Caco-2 (cell line): Measurements from ENCODE around the gene VANGL1. TPM values are rescaled to one million over a fixed set of nuclear protein-coding genes. Genes with fewer than 3 reads are reported as not detected.

Source experiments
- BruUV-seq: library from RNA; stranded (reverse); fragments of 400-500 nt; replicated peaks from 2 replicates; lab custom pipeline; 2021; lab: Mats Ljungman, UMichigan
- CTCF ChIA-PET: fragments of 300-600 bp; sonication (Branson Sonifier 250); formaldehyde crosslinking; loops from one replicate; lab custom pipeline; 2022; ENCODE audit warnings: antibody characterized with exemption; lab: Charles Lee
- POLR2A ChIA-PET: fragments of 300-600 bp; sonication (Branson Sonifier 250); formaldehyde crosslinking; loops from one replicate; lab custom pipeline; 2022; ENCODE audit warnings: antibody characterized with exemption; lab: Charles Lee
- DNase-seq, 2 experiments: peaks; one replicate each; pipeline versions ENCODE4 v3.0.0 to v3.0.0-alpha.2; 2020 to 2022
- H3K27me3 ChIP-seq: replicated peaks from 2 replicates; pipeline ENCODE4 v1.6.0; 2011; ENCODE audit warnings: low read length; ENCODE audit not compliant: control insufficient read depth, insufficient read depth
- H3K36me3 ChIP-seq: 2 replicates; pipeline ENCODE4 v1.5.1; 2011; ENCODE audit warnings: low read length; ENCODE audit not compliant: control insufficient read depth, insufficient read depth
- H3K4me1 ChIP-seq: fragments of 250-450 bp; sonication (Bioruptor Pico); 2 replicates; pipeline ENCODE4 v1.5.1; 2020; ENCODE audit warnings: mild to moderate bottlenecking
- H3K4me3 ChIP-seq: 2 replicates; pipeline ENCODE4 v1.5.1; 2011; ENCODE audit warnings: low read depth, mild to moderate bottlenecking, control low read depth, low read length
- H3K9me3 ChIP-seq: fragments of 250-450 bp; sonication (Bioruptor Pico); 2 replicates; pipeline ENCODE4 v1.5.1; 2020; ENCODE audit warnings: mild to moderate bottlenecking, moderate library complexity
- H3K27ac Mint-ChIP-seq: one replicate; pipeline ENCODE4 v1.8.0; 2022; ENCODE audit warnings: mixed read lengths; ENCODE audit not compliant: unreplicated experiment
- H3K27me3 Mint-ChIP-seq: one replicate; pipeline ENCODE4 v1.8.0; 2022; ENCODE audit warnings: mixed read lengths; ENCODE audit not compliant: insufficient read depth, unreplicated experiment
- H3K36me3 Mint-ChIP-seq: one replicate; pipeline ENCODE4 v1.8.0; 2022; ENCODE audit warnings: mild to moderate bottlenecking, mixed read lengths; ENCODE audit not compliant: insufficient read depth, unreplicated experiment
- H3K4me1 Mint-ChIP-seq: one replicate; pipeline ENCODE4 v1.8.0; 2022; ENCODE audit warnings: low read depth, mixed read lengths; ENCODE audit not compliant: unreplicated experiment
- H3K4me3 Mint-ChIP-seq: one replicate; pipeline ENCODE4 v1.8.0; 2022; ENCODE audit warnings: mild to moderate bottlenecking, moderate library complexity, mixed read lengths; ENCODE audit not compliant: unreplicated experiment
- H3K9me3 Mint-ChIP-seq: one replicate; pipeline ENCODE4 v1.8.0; 2022; ENCODE audit warnings: mixed read lengths; ENCODE audit not compliant: unreplicated experiment
- intact Hi-C: fragments of 100-400 bp; cut with micrococcal nuclease; formaldehyde crosslinking; loops from one replicate; pipeline ENCODE4 v1.10.0; 2022; ENCODE audit not compliant: unreplicated experiment
- total RNA-seq: library from RNA; stranded (reverse); gene quantifications from 2 replicates; pipeline ENCODE4 v1.2.3, GENCODE V29; 2022
- TF ChIP-seq, protein P1 (sequence below), 2 experiments: fragments of 200-600 bp in 1 of 2; IDR thresholded peaks; 1 replicate in 1 of 2; 2 replicates in 1 of 2; pipeline versions ENCODE4 v1.5.1 to v1.8.0; 2011 to 2022; ENCODE audit warnings: antibody characterized with exemption in 1 of 2, control low read depth in 1 of 2, inconsistent platforms in 1 of 2, low read depth in 1 of 2, low read length in 1 of 2, mild to moderate bottlenecking in 1 of 2, moderate library complexity in 1 of 2; ENCODE audit not compliant: insufficient read depth in 1 of 2, severe bottlenecking in 1 of 2, unreplicated experiment in 1 of 2

Gene VANGL1
- total RNA-seq, 1 experiment from 2014 or later: 13.6 TPM

DNA sequence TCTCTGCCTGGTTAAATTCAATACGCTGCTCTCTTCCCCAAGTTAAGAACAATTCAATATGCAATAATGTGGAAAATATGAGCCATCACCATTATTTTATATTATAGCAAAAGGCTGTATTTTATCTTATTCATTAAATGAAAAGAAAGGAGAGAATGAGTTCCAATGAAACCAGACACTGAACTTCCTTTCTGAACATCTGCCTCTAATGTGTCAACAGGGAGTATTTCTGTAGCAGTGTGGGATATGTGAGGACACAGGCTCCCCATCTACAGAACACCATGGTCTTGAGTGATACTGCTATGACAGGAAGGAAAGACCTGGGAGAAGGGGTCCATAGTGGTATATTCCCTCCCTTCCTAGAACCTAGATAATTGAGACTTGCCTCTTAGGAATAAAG, 80.5 kb downstream of the VANGL1 start:
- H3K27me3 Mint-ChIP-seq: no peaks in the 10 kb centered on the region
- TF ChIP-seq, protein P1, sequence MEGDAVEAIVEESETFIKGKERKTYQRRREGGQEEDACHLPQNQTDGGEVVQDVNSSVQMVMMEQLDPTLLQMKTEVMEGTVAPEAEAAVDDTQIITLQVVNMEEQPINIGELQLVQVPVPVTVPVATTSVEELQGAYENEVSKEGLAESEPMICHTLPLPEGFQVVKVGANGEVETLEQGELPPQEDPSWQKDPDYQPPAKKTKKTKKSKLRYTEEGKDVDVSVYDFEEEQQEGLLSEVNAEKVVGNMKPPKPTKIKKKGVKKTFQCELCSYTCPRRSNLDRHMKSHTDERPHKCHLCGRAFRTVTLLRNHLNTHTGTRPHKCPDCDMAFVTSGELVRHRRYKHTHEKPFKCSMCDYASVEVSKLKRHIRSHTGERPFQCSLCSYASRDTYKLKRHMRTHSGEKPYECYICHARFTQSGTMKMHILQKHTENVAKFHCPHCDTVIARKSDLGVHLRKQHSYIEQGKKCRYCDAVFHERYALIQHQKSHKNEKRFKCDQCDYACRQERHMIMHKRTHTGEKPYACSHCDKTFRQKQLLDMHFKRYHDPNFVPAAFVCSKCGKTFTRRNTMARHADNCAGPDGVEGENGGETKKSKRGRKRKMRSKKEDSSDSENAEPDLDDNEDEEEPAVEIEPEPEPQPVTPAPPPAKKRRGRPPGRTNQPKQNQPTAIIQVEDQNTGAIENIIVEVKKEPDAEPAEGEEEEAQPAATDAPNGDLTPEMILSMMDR (IDR thresholded peaks at IDR 0.05; ENCODE audit: insufficient read depth in 1 of 2, low read depth in 1 of 2, low read length in 1 of 2, severe bottlenecking in 1 of 2, unreplicated experiment in 1 of 2): no peak
- Histone ChIP-seq H3K36me3 (no peaks in the 10 kb centered on the region), H3K9me3 (peaks cover 5% of the 10 kb centered on the region), H3K4me3 (no peak overlapping the region), H3K4me1 (peaks cover 3% of the 10 kb centered on the region; the same call in 1 of the 2 replicates), H3K27me3 (no peaks in the 10 kb centered on the region)
- no peak for DNase-seq
- no peak overlapping the region for H3K4me3 Mint-ChIP-seq
- intact Hi-C loops: no loop called here
- no TSS peak for BruUV-seq
- peaks cover 10% of the 10 kb centered on the region for H3K9me3 Mint-ChIP-seq
- H3K36me3 Mint-ChIP-seq: no peaks in the 10 kb centered on the region
- POLR2A ChIA-PET: no interaction called here
- H3K4me1 Mint-ChIP-seq: peaks cover 14% of the 10 kb centered on the region
- H3K27ac Mint-ChIP-seq: no peak overlapping the region
- CTCF ChIA-PET: no interaction called here

DNA sequence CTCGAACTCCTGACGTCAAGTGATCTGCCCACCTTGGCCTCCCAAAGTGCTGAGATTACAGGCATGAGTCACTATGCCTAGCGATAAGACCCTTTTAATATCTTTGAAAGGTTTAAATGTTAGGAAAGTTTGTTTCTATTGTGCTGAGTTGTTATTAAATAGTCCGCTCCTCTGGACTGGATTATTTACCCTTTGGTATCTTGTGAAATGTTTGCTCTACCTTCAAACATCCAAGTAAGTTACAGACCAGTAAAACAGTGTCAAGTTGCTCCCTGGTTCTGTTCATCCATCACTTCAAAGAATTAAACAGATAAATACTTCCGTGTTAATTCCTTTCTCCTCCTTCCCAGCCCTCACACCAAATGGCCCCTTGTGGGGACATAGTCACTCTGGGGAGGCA, 82.0 kb downstream of the VANGL1 start:
- CTCF ChIA-PET: interaction anchor here (0.6 kb wide), 1 partner anchor 17 kb away, joined by 5 read pairs; no protein-coding TSS in a partner anchor
- no peak for DNase-seq
- Mint-ChIP-seq H3K4me1 (peaks cover 9% of the 10 kb centered on the region), H3K9me3 (no peaks in the 10 kb centered on the region), H3K27ac (no peak overlapping the region), H3K27me3 (no peaks in the 10 kb centered on the region), H3K4me3 (no peak overlapping the region), H3K36me3 (no peaks in the 10 kb centered on the region)
- no peaks in the 10 kb centered on the region for H3K9me3 ChIP-seq
- peaks cover 7% of the 10 kb centered on the region; the same call in 1 of the 2 replicates for H3K4me1 ChIP-seq
- no peaks in the 10 kb centered on the region for H3K36me3 ChIP-seq
- no peaks in the 10 kb centered on the region for H3K27me3 ChIP-seq
- intact Hi-C loops: no loop called here
- no peak overlapping the region for H3K4me3 ChIP-seq
- TF ChIP-seq, protein P1 (IDR thresholded peaks at IDR 0.05; ENCODE audit: insufficient read depth in 1 of 2, low read depth in 1 of 2, low read length in 1 of 2, severe bottlenecking in 1 of 2, unreplicated experiment in 1 of 2): no peak
- BruUV-seq: no TSS peak
- POLR2A ChIA-PET: no interaction called here

DNA sequence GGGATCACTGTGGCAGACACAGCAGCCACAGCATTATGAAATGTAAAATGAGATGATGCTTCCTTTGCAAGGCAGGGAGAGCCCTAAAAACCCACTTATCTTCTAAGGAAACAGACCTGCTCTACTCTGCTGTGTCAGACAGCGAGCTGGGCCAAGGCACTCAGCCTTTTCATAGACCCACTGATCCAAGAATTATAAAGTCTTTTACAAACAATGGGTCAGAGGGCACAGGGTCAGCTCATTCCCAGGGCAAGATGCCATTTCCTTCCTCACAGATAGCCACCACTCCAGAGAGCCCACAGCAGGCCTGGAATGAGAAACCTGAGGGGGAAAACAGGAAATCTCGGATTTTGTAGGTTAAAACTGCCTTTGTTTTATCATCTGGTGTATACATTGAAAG, 83.8 kb downstream of the VANGL1 start:
- no peaks in the 10 kb centered on the region for H3K27me3 ChIP-seq
- TF ChIP-seq, protein P1 (IDR thresholded peaks at IDR 0.05; ENCODE audit: insufficient read depth in 1 of 2, low read depth in 1 of 2, low read length in 1 of 2, severe bottlenecking in 1 of 2, unreplicated experiment in 1 of 2): no peak
- CTCF ChIA-PET: interaction anchor here (0.6 kb wide), 2 partner anchors 19 to 1012 kb away, joined by 3 to 6 read pairs; no protein-coding TSS in a partner anchor
- Mint-ChIP-seq H3K4me3 (no peak overlapping the region), H3K27me3 (no peaks in the 10 kb centered on the region), H3K9me3 (no peaks in the 10 kb centered on the region), H3K36me3 (peaks cover 4% of the 10 kb centered on the region), H3K27ac (no peak overlapping the region), H3K4me1 (peaks cover 9% of the 10 kb centered on the region)
- no TSS peak for BruUV-seq
- H3K4me1 ChIP-seq: peaks cover 7% of the 10 kb centered on the region; the same call in 1 of the 2 replicates
- no peak for DNase-seq
- no peak overlapping the region for H3K4me3 ChIP-seq
- POLR2A ChIA-PET: no interaction called here
- H3K36me3 ChIP-seq: no peaks in the 10 kb centered on the region
- no peaks in the 10 kb centered on the region for H3K9me3 ChIP-seq
- intact Hi-C loops: no loop called here
